ENCODE results near the gene TRAP1.
"Not testable (repeated sequence)": the region's sequence is repeated elsewhere in the genome, so short reads cannot be mapped to it uniquely, and the experiment has no call there.

TRAP1 gene

GRCh38 chr16:3618769-3619141, 98.6 kb downstream of the TRAP1 start:
- DNase-seq (ENCODE audit: low read depth in 2 of 3, low spot score in 2 of 3): no peak

GRCh38 chr16:3612510-3613466, 104.5 kb downstream of the TRAP1 start:
- DNase-seq (ENCODE audit: low read depth in 2 of 3, low spot score in 2 of 3): no peak

- DNase-seq (ENCODE audit: low read depth in 2 of 3, low spot score in 2 of 3): peak; percentile 70 to 90 (median 82)
Observed at GRCh38 chr16:3611146-3611975, 106.0 kb downstream of the TRAP1 start, which contains the start of gene SLX4. Gene SLX4, minus strand, starts transcription at chr16:3611606. Its CDS starts 2,642 bp downstream, at chr16:3608964.

GRCh38 chr16:3610698-3611145, 106.6 kb downstream of the TRAP1 start:
- no peak for DNase-seq (ENCODE audit: low read depth in 2 of 3, low spot score in 2 of 3)

GRCh38 chr16:3609895-3610697, 107.2 kb downstream of the TRAP1 start:
- DNase-seq (ENCODE audit: low read depth in 2 of 3, low spot score in 2 of 3): no peak

GRCh38 chr16:3608976-3609375, 108.3 kb downstream of the TRAP1 start:
- not testable (repeated sequence) for DNase-seq (ENCODE audit: low read depth in 2 of 3, low spot score in 2 of 3)

- DNase-seq (ENCODE audit: low read depth in 2 of 3, low spot score in 2 of 3): no peak
Observed at GRCh38 chr16:3608069-3608468, 109.3 kb downstream of the TRAP1 start.

All from activated CD8-positive, alpha-beta memory T cell treated with anti-CD3 and anti-CD28 coated beads for 48 hours (primary cell).